HEK293 (cell line): ENCODE measurements around the gene PPFIBP1.

Source experiments
- CTCF ChIA-PET: fragments of 350-600 bp; formaldehyde crosslinking; extraction: SDS; loops from one replicate; lab custom pipeline; 2021; ENCODE audit warnings: antibody characterized with exemption; lab: Yijun Ruan, JAX
- POLR2A ChIA-PET: fragments of 300-600 bp; formaldehyde crosslinking; extraction: SDS; loops from one replicate; lab custom pipeline; 2020; ENCODE audit warnings: antibody characterized with exemption, inconsistent platforms; lab: Yijun Ruan, JAX
- H3K27ac ChIP-seq: fragments of 200-500 bp; sonication (Bioruptor generic); 2 replicates; pipeline ENCODE4 v1.5.1; 2014; ENCODE audit warnings: low read depth, low read length, control low read depth, inconsistent platforms; ENCODE audit errors: extremely low read depth
- H3K36me3 ChIP-seq, 2 experiments: fragments of 200-500 bp in 1 of 2; sonication (Bioruptor generic) in 1 of 2; 1 replicate in 1 of 2; 2 replicates in 1 of 2; pipeline ENCODE4 v1.5.1; 2014 to 2017; ENCODE audit warnings: inconsistent platforms in 2 of 2, low read length in 2 of 2; ENCODE audit not compliant: control insufficient read depth in 2 of 2, insufficient read depth in 1 of 2
- H3K4me1 ChIP-seq: fragments of 200-500 bp; sonication (Bioruptor generic); 2 replicates; pipeline ENCODE4 v1.5.1; 2014; ENCODE audit warnings: mild to moderate bottlenecking, low read length, inconsistent platforms; ENCODE audit not compliant: control insufficient read depth, insufficient read depth
- H3K4me3 ChIP-seq: 2 replicates; pipeline ENCODE4 v1.5.1; 2011; ENCODE audit warnings: low read depth, mild to moderate bottlenecking, control low read depth, low read length, moderate library complexity
- H3K9me3 ChIP-seq: fragments of 200-500 bp; sonication (Bioruptor generic); 2 replicates; pipeline ENCODE4 v1.5.1; 2014; ENCODE audit warnings: low read depth, low read length, inconsistent platforms; ENCODE audit not compliant: control insufficient read depth, insufficient read depth
- GLI4 ChIP-seq: fragments of 450-650 bp; formaldehyde crosslinking; IDR thresholded peaks from 2 replicates; pipeline ENCODE4 v1.5.1; 2016; ENCODE audit warnings: missing biosample characterization, missing genetic modification characterization
- HOXD13 ChIP-seq: sonication (generic); formaldehyde crosslinking; IDR thresholded peaks from 2 replicates; pipeline ENCODE4 v1.8.0; 2022; ENCODE audit warnings: missing genetic modification reagents, borderline replicate concordance
- PATZ1 ChIP-seq: fragments of 450-650 bp; formaldehyde crosslinking; IDR thresholded peaks from 2 replicates; pipeline ENCODE4 v1.5.1; 2016; ENCODE audit warnings: missing biosample characterization, missing genetic modification characterization
- PRDM10 ChIP-seq: fragments of 450-650 bp; formaldehyde crosslinking; IDR thresholded peaks from 2 replicates; pipeline ENCODE4 v1.5.1; 2016; ENCODE audit warnings: missing biosample characterization, missing genetic modification characterization
- SCRT1 ChIP-seq: fragments of 450-650 bp; formaldehyde crosslinking; IDR thresholded peaks from 2 replicates; pipeline ENCODE4 v1.5.1; 2016; ENCODE audit warnings: missing biosample characterization, missing genetic modification characterization, borderline replicate concordance
- ZBTB17 ChIP-seq: fragments of 450-650 bp; formaldehyde crosslinking; IDR thresholded peaks from 2 replicates; pipeline ENCODE4 v1.5.1; 2016; ENCODE audit warnings: missing biosample characterization, missing genetic modification characterization
- ZIC2 ChIP-seq: fragments of 450-650 bp; formaldehyde crosslinking; IDR thresholded peaks from 2 replicates; pipeline ENCODE4 v1.5.1; 2016; ENCODE audit warnings: missing biosample characterization, missing genetic modification characterization
- ZNF132 ChIP-seq: fragments of 450-650 bp; formaldehyde crosslinking; IDR thresholded peaks from 2 replicates; pipeline ENCODE4 v1.5.1; 2017; ENCODE audit warnings: missing biosample characterization, missing genetic modification characterization, borderline replicate concordance
- ZNF157 ChIP-seq: fragments of 450-650 bp; formaldehyde crosslinking; IDR thresholded peaks from 2 replicates; pipeline ENCODE4 v1.5.1; 2016; ENCODE audit warnings: missing biosample characterization, missing genetic modification characterization
- ZNF23 ChIP-seq: fragments of 450-650 bp; formaldehyde crosslinking; IDR thresholded peaks from 2 replicates; pipeline ENCODE4 v1.5.1; 2016; ENCODE audit warnings: missing biosample characterization, missing genetic modification characterization, borderline replicate concordance
- ZNF26 ChIP-seq: fragments of 450-650 bp; formaldehyde crosslinking; IDR thresholded peaks from 2 replicates; pipeline ENCODE4 v1.5.1; 2016; ENCODE audit warnings: missing biosample characterization, missing genetic modification characterization
- ZNF280D ChIP-seq: fragments of 450-650 bp; formaldehyde crosslinking; IDR thresholded peaks from 2 replicates; pipeline ENCODE4 v1.5.1; 2016; ENCODE audit warnings: missing biosample characterization, missing genetic modification characterization
- ZNF366 ChIP-seq: fragments of 450-650 bp; formaldehyde crosslinking; conservative IDR thresholded peaks from 2 replicates; pipeline ENCODE4 v1.5.1; 2016; ENCODE audit warnings: missing biosample characterization, missing genetic modification characterization
- ZNF621 ChIP-seq: fragments of 450-650 bp; formaldehyde crosslinking; IDR thresholded peaks from 2 replicates; pipeline ENCODE4 v1.5.1; 2017; ENCODE audit warnings: missing biosample characterization, missing genetic modification characterization
- ZNF654 ChIP-seq: fragments of 450-650 bp; formaldehyde crosslinking; IDR thresholded peaks from 2 replicates; pipeline ENCODE4 v1.5.1; 2016; ENCODE audit warnings: low read depth, missing biosample characterization, missing genetic modification characterization
- ZNF747 ChIP-seq: fragments of 450-650 bp; formaldehyde crosslinking; IDR thresholded peaks from 2 replicates; pipeline ENCODE4 v1.5.1; 2016; ENCODE audit warnings: missing biosample characterization, missing genetic modification characterization

PPFIBP1 gene

GRCh38 chr12:27550653-27550975 is 26.6 kb downstream of the PPFIBP1 start (continued):
- no peak for TF ChIP-seq PRDM10 (tag by site-specific recombination)

- POLR2A ChIA-PET: interaction anchor here (2.5 kb wide), 1 partner anchor 27 kb away, joined by 16 read pairs; the partner anchor contains the start of gene PPFIBP1
Observed at GRCh38 chr12:27551172-27551840, 27.3 kb downstream of the PPFIBP1 start.

More at GRCh38 chr12:27551172-27551840, 27.3 kb downstream of the PPFIBP1 start:
- CTCF ChIA-PET: no interaction called here
- H3K4me1 ChIP-seq: peaks cover 29% of the 10 kb centered on the region
- no peak for TF ChIP-seq ZNF280D (tag by site-specific recombination)
- no peak for TF ChIP-seq ZNF621
- no peak for TF ChIP-seq SCRT1 (tag by site-specific recombination)
- TF ChIP-seq ZNF23 (tag by site-specific recombination): no peak
- no peak for TF ChIP-seq ZBTB17 (tag by site-specific recombination)
- no peak for TF ChIP-seq HOXD13 (CRISPR knock-in tag)
- TF ChIP-seq ZIC2 (tag by site-specific recombination): no peak
- no peak for TF ChIP-seq ZNF132 (tag by site-specific recombination)
- TF ChIP-seq ZNF157 (tag by site-specific recombination): no peak
- TF ChIP-seq ZNF654 (tag by site-specific recombination): no peak
- TF ChIP-seq ZNF366: no peak
- TF ChIP-seq GLI4 (tag by site-specific recombination): no peak
- TF ChIP-seq ZNF747 (tag by site-specific recombination): no peak
- TF ChIP-seq ZNF26: no peak
- TF ChIP-seq PATZ1 (tag by site-specific recombination): no peak
- no peaks in the 10 kb centered on the region for H3K9me3 ChIP-seq
- H3K4me3 ChIP-seq: no peak overlapping the region
- H3K27ac ChIP-seq: no peak overlapping the region
- H3K36me3 ChIP-seq: no peaks in the 10 kb centered on the region
